Medulla oblongata (tissue), 1 donor: ENCODE results near the gene BTNL2.
"Not testable (repeated sequence)": the region's sequence is repeated elsewhere in the genome, so short reads cannot be mapped to it uniquely, and the experiment has no call there.

Experiments
- DNase-seq: peaks from one replicate; pipeline ENCODE4 v3.0.0-alpha.2; 2015; ENCODE audit errors: extremely low spot score

The BTNL2 gene

DNA sequence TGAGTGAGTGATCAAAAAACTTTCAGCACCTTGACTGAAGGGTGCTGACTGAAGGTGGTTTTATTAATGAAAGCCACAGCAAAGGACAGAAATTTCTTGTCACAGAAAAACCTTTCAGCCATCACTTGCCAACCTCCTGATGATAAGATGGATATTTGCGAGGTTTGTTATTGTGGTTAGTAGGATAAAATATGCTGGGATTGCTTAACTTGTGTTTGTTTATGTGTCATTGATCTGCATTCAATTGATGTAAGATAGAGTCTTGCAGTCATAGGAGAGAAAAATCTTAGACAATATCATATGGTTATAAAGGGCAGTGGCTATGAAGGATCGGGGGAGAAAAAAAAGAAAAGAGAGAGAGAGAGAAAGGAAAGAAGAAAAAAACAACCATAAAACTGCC is 36.5 kb downstream of the BTNL2 start:
- no peak for DNase-seq

- no peak for DNase-seq
Measured at GRCh38 chr6:32369660-32370059, 37.3 kb downstream of the BTNL2 start.

- DNase-seq = no peak
Measured at GRCh38 chr6:32367644-32368043, 39.3 kb downstream of the BTNL2 start.

- DNase-seq = not testable (repeated sequence)
Measured at GRCh38 chr6:32359225-32359624, 47.8 kb downstream of the BTNL2 start.

- DNase-seq = not testable (repeated sequence)
Measured at GRCh38 chr6:32358548-32358947, 48.4 kb downstream of the BTNL2 start.

DNA sequence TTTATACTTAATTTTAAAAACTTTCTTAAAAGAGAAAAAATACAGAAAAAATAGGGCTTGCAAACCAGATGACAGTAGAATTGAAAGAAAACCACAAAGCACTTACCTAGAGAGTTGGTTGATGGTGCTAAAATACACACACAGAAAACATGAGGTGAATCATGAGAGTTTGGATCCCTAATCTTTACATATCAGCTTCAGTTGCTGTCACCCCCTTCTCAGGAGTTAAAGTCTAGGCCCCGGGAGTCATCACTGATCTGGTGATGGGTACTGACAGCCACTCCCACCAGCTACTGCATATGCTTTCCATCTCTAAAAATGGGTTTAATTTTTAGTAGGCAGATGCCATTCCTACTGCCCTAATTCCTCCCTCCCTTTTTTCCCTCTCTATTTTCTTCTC is 52.0 kb downstream of the BTNL2 start:
- no peak for DNase-seq

DNA sequence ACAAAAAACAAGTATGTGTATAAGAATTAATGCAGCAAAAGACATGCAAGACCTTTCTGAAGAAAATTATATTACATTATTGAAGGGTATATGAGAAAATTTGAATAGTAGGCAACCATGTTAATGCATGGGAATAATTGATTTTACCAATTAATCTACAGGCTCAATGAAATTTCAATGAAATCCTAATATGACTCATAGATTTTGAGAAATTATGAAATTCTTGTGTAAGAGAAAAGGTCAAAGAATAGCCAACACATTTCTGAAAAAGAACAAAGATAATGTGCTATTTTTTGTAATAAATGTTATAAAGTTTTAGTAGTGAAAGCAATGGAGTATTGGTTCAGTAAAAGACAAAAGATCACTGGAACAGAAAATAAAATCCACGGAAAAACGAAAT is 53.6 kb downstream of the BTNL2 start:
- DNase-seq = no peak
